Hepatocyte (in vitro differentiated cells): ENCODE data around the gene NANOS3.

Source experiments
- EZH2 ChIP-seq: fragments of 200-600 bp; sonication (generic); IDR thresholded peaks from 2 replicates; pipeline ENCODE4 v1.6.1; 2016; ENCODE audit warnings: antibody characterized with exemption, mild to moderate bottlenecking, borderline replicate concordance
- TF ChIP-seq, protein P1 (sequence below): fragments of 200-600 bp; sonication (generic); IDR thresholded peaks from 2 replicates; pipeline ENCODE4 v1.5.1; 2016; ENCODE audit warnings: antibody characterized with exemption, mild to moderate bottlenecking; ENCODE audit not compliant: poor library complexity

DNA sequence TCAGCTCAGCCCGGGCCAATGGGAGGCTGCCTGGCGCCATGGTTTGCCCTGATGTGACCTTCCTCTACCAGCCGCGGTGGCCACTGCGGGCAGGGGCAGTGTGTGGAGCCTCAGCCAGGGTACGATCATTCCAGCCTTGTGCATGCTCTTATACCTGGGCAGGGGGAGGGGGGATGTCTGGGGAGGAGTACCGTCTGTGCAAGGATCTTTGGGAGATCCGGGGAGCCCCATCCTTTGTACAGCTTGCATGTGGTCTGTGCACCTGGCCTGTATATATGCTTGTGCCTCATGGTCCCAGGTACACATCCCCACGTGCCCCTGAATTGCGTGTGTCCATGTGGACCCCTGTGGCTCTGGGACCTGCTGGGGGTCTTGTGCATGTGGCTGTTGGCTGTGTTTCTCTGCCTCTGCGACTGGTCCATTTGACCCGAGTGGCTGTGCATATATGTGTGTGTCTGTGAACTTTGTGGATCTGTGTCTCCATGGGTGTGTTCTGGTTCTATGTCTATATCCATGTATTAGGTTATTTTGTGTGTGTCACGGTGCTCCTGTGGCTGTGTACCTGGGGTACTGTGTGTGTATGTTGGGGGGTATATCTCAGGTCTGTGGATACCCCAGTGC is 12.8 kb upstream of the NANOS3 start:
- TF ChIP-seq, protein P1, sequence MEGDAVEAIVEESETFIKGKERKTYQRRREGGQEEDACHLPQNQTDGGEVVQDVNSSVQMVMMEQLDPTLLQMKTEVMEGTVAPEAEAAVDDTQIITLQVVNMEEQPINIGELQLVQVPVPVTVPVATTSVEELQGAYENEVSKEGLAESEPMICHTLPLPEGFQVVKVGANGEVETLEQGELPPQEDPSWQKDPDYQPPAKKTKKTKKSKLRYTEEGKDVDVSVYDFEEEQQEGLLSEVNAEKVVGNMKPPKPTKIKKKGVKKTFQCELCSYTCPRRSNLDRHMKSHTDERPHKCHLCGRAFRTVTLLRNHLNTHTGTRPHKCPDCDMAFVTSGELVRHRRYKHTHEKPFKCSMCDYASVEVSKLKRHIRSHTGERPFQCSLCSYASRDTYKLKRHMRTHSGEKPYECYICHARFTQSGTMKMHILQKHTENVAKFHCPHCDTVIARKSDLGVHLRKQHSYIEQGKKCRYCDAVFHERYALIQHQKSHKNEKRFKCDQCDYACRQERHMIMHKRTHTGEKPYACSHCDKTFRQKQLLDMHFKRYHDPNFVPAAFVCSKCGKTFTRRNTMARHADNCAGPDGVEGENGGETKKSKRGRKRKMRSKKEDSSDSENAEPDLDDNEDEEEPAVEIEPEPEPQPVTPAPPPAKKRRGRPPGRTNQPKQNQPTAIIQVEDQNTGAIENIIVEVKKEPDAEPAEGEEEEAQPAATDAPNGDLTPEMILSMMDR = no peak
- TF ChIP-seq EZH2 = no peak
